Activated naive CD8-positive, alpha-beta T cell treated with anti-CD3 and anti-CD28 coated beads, Interleukin-2, amount 50 U/mL, for 16 hours (primary cell): ENCODE data around the gene CTTN.
"Not testable (repeated sequence)": the region's sequence is repeated elsewhere in the genome, so short reads cannot be mapped to it uniquely, and the experiment has no call there.

Source experiments
- DNase-seq: peaks from one replicate; pipeline ENCODE4 v3.0.0-alpha.2; 2020; ENCODE audit warnings: low read depth, low spot score

CTTN gene

GRCh38 chr11:70381350-70381749, 17.0 kb upstream of the CTTN start:
- DNase-seq = no peak

GRCh38 chr11:70381872-70382861, 16.2 kb upstream of the CTTN start:
- no peak for DNase-seq

- DNase-seq = no peak
These were observed 14.4 kb upstream of the CTTN start for GRCh38 chr11:70383664-70384565.

DNA sequence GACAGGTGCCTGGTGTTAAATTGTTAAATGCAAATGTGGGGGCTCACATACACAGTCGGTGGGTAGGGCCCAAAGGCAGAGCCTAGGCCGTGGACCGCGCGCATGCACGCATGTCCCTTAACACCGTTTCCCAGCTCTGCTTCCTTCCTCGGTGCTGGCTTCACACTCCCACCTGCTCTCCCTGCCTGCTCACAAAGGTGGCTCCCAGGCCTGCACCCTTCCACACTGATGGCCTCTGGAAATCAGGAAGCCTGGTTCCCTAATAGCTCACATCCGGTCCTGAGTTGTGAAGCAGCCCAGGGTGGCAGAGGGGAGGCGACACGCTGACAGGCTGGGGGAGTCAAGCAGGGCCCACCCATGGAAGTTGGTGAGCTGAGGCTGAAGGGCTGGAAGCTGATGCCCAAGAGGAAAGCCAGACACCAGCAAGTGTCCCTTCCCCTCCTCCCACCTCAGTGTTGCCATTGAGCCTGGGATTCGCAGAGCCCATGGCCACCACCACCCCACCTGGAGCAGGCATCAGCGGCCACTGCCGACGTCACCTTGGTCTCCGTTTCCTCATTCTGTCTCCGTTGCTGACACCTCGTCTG, 13.7 kb upstream of the CTTN start:
- DNase-seq = no peak

DNA sequence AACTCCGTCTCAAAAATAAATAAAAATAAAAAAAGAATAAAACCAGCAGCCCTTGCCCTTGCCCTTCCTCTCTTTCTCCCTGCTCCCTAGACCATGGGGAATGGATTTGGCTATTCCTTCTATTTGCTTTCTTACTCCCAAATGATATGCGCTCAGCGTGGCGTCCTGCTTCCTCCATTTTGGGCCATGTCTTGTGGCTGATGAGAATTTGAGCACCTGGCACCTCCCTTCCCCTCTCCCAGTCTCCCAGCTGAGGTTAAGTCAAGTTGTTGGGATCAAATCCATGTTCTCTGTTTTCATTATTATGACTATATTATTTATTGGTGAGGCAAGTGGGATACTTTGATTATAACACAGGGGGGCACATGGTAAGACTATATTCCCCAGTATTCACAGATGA, 10.8 kb upstream of the CTTN start:
- DNase-seq = no peak

DNA sequence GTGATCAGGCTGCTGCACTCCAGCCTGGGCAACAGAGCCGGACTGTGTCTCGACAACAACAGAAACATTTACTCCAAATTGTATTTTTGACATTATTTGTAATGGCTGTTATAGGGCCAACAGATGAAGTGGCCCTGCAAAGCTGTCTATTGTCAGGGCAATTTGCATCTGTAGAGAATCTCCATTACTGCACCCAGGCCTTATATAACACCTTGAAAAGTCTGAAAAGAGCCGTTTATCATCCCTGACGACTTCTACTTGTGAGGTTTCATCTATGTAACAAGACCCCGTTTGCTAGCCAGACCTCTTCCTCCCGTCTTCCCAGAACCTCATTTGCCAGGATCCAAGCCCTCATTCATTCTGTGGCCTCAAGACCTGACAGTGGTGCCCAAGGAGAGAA, 9.1 kb upstream of the CTTN start:
- DNase-seq = no peak

DNA sequence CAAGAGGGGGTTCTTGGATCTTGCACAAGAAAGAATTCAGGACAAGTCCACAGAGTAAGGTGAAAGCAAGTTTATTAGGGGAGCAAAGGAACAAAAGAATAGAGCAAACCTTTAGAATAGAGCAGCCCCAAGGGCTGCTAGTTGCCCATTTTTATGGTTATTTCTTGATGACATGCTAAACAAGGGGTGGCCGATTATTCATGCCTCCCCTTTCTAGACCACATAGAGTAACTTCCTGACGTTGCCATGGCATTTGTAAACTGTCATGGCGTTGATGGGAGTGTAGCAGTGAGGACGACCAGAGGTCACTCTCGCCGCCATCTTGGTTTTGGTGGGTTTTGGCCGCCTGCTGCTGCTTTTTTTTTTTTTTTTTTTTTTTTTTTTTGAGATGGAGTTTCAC, 7.4 kb upstream of the CTTN start:
- DNase-seq = not testable (repeated sequence)

DNA sequence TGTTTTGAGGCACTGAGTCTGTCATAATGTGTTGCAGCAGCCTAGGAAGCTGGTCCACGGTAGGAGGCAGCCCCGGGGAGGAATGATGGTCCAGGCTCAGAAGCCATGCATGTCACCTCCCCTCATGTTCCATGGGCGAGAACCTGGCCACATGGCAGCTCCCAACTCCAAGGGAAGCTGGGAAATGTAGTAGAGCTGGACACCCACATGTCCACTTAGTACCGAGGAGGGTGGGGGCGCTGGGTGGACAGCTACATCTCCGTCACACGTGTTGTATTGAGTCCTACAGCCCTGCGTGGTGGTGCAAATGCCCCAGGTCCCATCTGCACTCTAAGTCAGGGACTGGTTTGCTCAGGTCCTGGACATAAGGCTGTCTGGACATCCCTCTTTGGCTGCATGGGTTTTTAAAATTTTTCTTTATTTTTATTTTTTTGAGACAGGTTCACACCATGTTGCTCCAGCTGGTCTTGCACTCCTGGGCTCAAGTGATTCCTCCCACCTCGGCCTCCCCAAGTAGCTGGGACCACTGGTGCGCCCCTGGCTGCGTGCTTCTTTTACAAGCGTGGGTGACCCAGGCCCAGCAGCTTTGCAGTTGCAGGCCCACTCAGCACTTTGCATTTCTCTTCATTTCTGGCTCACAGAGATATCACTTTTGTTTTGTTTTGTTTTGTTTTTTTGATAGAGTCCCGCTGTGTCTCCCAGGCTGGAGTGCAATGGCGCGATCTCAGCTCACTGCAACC, 3.9 kb upstream of the CTTN start:
- no peak for DNase-seq

GRCh38 chr11:70397336-70397982, 870 bp upstream of the CTTN start:
- no peak for DNase-seq

DNA sequence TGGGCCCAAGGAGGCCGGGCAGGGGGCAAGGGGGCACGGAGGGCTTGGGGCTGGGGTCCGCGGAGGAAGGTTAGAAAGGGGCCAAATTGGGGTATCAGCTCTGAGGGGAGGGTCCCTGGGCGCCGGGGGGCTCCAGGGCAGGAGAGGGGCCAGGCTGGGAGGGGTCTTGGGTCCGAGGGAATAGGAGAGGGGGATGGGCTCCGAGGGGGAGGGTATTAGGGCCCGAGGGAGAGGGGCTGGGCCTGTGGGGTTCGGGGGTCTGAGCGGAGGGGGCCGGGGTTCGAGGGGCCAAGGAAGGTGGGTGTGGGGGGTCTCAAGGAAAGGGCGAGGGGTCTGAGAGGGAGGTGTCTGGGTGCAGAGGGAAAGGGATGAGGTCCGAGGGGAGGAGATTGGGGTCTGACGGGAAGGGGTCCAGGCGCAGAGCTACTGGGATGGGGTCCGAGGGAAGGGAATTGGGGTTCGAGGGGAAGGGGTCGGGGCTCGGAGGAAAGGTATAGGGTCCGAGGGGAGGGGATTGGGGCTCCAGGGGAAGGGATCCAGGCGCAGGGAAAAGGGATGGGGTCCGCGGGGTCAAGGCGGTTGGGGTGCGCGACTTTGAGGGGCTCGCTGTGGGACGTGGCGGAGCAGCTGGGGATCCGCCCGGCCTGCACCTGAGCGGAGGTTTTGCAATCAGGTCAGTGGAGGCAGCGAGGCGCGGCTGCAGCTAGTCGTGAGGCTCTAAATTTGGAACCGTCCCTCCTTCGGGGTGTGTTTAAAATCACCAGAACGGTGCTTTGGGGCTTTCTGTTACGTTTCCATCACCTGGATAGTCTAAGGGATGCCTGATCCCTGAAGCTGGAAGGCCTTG, 728 bp downstream of the CTTN start:
- no peak for DNase-seq

GRCh38 chr11:70399681-70400112, 1.4 kb downstream of the CTTN start:
- no peak for DNase-seq

GRCh38 chr11:70400643-70401042, 2.3 kb downstream of the CTTN start:
- DNase-seq = no peak

GRCh38 chr11:70402016-70402415, 3.7 kb downstream of the CTTN start:
- no peak for DNase-seq

GRCh38 chr11:70402685-70403084, 4.4 kb downstream of the CTTN start:
- no peak for DNase-seq

- DNase-seq = no peak
These were observed 5.9 kb downstream of the CTTN start for GRCh38 chr11:70404244-70404643.

- DNase-seq = no peak
These were observed 7.5 kb downstream of the CTTN start for GRCh38 chr11:70405679-70406395.

GRCh38 chr11:70407121-70407520, 8.8 kb downstream of the CTTN start:
- DNase-seq = no peak

GRCh38 chr11:70407814-70408213, 9.5 kb downstream of the CTTN start:
- DNase-seq = no peak

DNA sequence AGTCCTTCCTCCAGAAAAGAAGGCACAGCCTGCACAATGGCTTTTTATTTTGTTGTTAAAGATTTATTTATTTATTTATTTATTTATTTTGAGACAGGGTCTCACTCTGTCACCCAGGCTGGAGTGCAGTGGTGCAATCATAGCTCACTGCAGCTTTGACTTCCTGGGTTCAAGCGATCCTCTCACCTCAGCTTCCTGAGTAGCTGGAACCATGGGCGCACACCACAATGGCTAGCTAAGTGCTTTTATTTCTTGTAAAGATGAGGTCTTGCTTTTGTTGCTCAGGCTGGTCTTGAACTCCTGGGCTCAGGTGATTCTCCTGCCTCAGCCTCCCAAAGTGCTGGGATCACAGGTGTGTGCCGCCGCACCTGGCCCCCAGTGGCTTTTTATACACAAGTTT, 10.0 kb downstream of the CTTN start:
- DNase-seq = not testable (repeated sequence)
